ENCODE measurements around the gene KIF25.

KIF25 gene

GRCh38 chr6:168043848-168044415, 46.5 kb downstream of the KIF25 start:
- no peak for DNase-seq (ENCODE audit: low read depth)
- H3K4me3 ChIP-seq (ENCODE audit: low read depth, low read length): no peak overlapping the region

GRCh38 chr6:168044521-168045130, 47.2 kb downstream of the KIF25 start:
- DNase-seq (ENCODE audit: low read depth): no peak
- no peak overlapping the region for H3K4me3 ChIP-seq (ENCODE audit: low read depth, low read length)

GRCh38 chr6:168045141-168045691, 47.7 kb downstream of the KIF25 start:
- no peak overlapping the region for H3K4me3 ChIP-seq (ENCODE audit: low read depth, low read length)
- no peak for DNase-seq (ENCODE audit: low read depth)

- DNase-seq (ENCODE audit: low read depth): no peak
- no peak overlapping the region for H3K4me3 ChIP-seq (ENCODE audit: low read depth, low read length)
Measured at GRCh38 chr6:168045706-168046620, 48.5 kb downstream of the KIF25 start.

GRCh38 chr6:168046696-168047095, 49.2 kb downstream of the KIF25 start:
- DNase-seq (ENCODE audit: low read depth): no peak
- H3K4me3 ChIP-seq (ENCODE audit: low read depth, low read length): no peak overlapping the region

- DNase-seq (ENCODE audit: low read depth): no peak
- H3K4me3 ChIP-seq (ENCODE audit: low read depth, low read length): no peak overlapping the region
Measured at GRCh38 chr6:168047841-168048723, 50.6 kb downstream of the KIF25 start.

GRCh38 chr6:168048724-168049025, 51.2 kb downstream of the KIF25 start:
- H3K4me3 ChIP-seq (ENCODE audit: low read depth, low read length): no peak overlapping the region
- DNase-seq (ENCODE audit: low read depth): no peak

- no peak for DNase-seq (ENCODE audit: low read depth)
- no peak overlapping the region for H3K4me3 ChIP-seq (ENCODE audit: low read depth, low read length)
Measured at GRCh38 chr6:168049277-168049676, 51.8 kb downstream of the KIF25 start.

GRCh38 chr6:168049706-168050224, 52.3 kb downstream of the KIF25 start:
- H3K4me3 ChIP-seq (ENCODE audit: low read depth, low read length): no peak overlapping the region
- no peak for DNase-seq (ENCODE audit: low read depth)

- no peak overlapping the region for H3K4me3 ChIP-seq (ENCODE audit: low read depth, low read length)
- DNase-seq (ENCODE audit: low read depth): no peak
Measured at GRCh38 chr6:168050225-168050880, 52.9 kb downstream of the KIF25 start.

GRCh38 chr6:168050881-168051586, 53.6 kb downstream of the KIF25 start:
- no peak overlapping the region for H3K4me3 ChIP-seq (ENCODE audit: low read depth, low read length)
- DNase-seq (ENCODE audit: low read depth): no peak

- DNase-seq (ENCODE audit: low read depth): no peak
- H3K4me3 ChIP-seq (ENCODE audit: low read depth, low read length): no peak overlapping the region
Measured at GRCh38 chr6:168051648-168052047, 54.2 kb downstream of the KIF25 start.

- H3K4me3 ChIP-seq (ENCODE audit: low read depth, low read length): no peak overlapping the region
- no peak for DNase-seq (ENCODE audit: low read depth)
Measured at GRCh38 chr6:168052291-168052891, 54.9 kb downstream of the KIF25 start.

- H3K4me3 ChIP-seq (ENCODE audit: low read depth, low read length): no peak overlapping the region
- DNase-seq (ENCODE audit: low read depth): no peak
Measured at GRCh38 chr6:168053086-168053956, 55.9 kb downstream of the KIF25 start.

- H3K4me3 ChIP-seq (ENCODE audit: low read depth, low read length): no peak overlapping the region
- no peak for DNase-seq (ENCODE audit: low read depth)
Measured at GRCh38 chr6:168053957-168054471, 56.5 kb downstream of the KIF25 start.

- no peak for DNase-seq (ENCODE audit: low read depth)
Measured at GRCh38 chr6:168054765-168055560, 57.5 kb downstream of the KIF25 start.

More at GRCh38 chr6:168054765-168055560, 57.5 kb downstream of the KIF25 start:
- H3K4me3 ChIP-seq (ENCODE audit: low read depth, low read length): no peak overlapping the region

Measured in skeletal muscle cell (primary cell).